ENCODE measurements around the gene EDAR. TPM values are rescaled to one million over a fixed set of nuclear protein-coding genes. Genes with fewer than 3 reads are reported as not detected.
A peak's percentile ranks its signal among the peaks of the same experiment; 100 is the strongest.

EDAR gene
- total RNA-seq: 3.2 TPM
- 1 to 10 TPM; 1.4 to 6.7 (median 2.6) TPM for polyA plus RNA-seq

DNA sequence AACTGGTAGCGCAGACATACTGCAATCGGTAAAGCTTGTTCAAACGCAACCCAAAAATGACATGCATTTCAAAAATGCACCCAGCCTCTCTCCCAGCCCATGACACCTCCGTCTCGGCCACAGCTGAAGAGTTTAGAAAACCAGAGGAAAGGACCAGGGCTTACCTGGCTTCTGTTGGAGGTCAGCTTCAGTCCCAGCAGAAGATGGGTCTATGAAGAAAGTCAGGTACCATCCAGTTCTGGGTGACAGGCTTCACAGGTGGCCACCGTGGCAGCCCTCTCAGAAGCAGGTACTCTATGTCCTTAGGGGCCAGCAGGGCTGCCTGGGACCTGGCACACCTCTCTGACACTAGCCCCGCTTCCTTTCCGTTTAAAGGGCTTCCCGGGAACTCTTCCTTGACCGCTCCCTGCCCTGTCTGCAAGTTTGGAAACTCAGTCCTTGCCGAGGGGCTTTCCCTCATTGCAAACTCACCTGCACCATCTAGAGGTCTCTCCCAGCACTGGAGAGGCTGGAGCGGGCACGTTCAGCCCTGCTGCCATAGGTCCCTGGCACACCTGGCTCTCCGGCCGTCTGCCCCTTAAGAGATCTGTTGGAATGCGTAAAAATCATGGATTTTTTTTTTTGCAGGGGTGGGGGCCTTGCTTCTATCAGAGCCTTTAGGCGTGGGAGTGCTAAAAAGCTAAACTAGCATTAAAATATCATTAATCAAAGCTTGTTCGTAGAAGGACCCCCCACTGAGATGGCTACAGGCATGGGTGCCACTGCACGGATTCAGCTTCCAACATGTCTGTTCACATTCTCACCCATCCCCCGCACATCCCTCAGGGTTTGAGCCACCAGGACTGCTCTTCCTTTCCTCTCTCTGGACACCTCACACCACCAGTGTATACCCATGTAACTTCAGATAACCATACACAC, at the start of gene EDAR:
EDAR (minus strand) TSS at position 425 of the 918 bp plus-strand sequence. CDS start 58,206 bp downstream, outside the sequence.
- Histone ChIP-seq H3K9me3 (ENCODE audit: control insufficient read depth in 2 of 2, low read length in 2 of 2) (no peaks in the 10 kb centered on the region), H3K4me3 (ENCODE audit: low read depth, low read length) (peak within 1 kb of the TSS; percentile 61), H3K27ac (ENCODE audit: insufficient read depth, low read length, poor library complexity, severe bottlenecking) (no peak within 1 kb of the TSS), H3K36me3 (ENCODE audit: control insufficient read depth, insufficient read depth, low read length) (no peaks in the 10 kb centered on the region), H3K27me3 (ENCODE audit: control insufficient read depth, insufficient read depth, low read length) (no peaks in the 10 kb centered on the region), H3K4me1 (ENCODE audit: control insufficient read depth, insufficient read depth, low read length, poor library complexity, severe bottlenecking) (peaks cover 9% of the 10 kb centered on the region)
- ATAC-seq (ENCODE audit: low read depth in 2 of 2) (peak; percentile 55 to 59), DNase-seq (peak in 2 of 3 donors; percentile 25 to 37)
- H3K27ac Mint-ChIP-seq: peak within 1 kb of the TSS; percentile 83 to 90 (median 88)
- H3K27me3 Mint-ChIP-seq: peaks cover 30% of the 10 kb centered on the region
- H3K36me3 Mint-ChIP-seq: no peaks in the 10 kb centered on the region
- H3K4me3 Mint-ChIP-seq: peak within 1 kb of the TSS; percentile 71 to 88 (median 82)
- no peaks in the 10 kb centered on the region for H3K9me3 Mint-ChIP-seq
- H3K4me1 Mint-ChIP-seq: peaks cover 10 to 64% (median 11%) of the 10 kb centered on the region in 4 donors

DNA sequence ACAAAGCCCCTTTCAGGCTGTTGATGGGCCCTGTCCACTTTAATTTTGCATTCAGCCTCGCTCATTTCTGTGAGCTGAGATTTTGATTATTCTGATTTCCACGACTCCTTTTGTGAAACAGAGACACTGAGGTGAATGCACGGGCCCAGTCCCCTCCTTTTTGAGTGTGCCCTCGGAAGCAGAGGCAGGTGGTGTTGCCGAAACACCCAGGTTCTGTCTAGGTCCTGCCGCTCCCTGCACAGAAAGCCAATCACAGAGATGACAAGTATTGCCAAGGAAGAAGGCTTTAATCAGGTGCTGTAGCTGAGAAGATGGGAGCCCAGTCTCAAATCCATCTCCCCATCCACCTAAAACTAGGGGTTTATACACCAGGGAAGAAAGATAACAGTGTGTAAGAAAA, 44.2 kb upstream of the EDAR start:
- peak overlapping the region; percentile 81 for H3K4me3 ChIP-seq (ENCODE audit: low read depth, low read length)
- Mint-ChIP-seq H3K4me1 (peaks cover 11 to 85% (median 56%) of the 10 kb centered on the region in 4 donors), H3K4me3 (peak overlapping the region in 3 of 4 donors; percentile 78 to 83 (median 80)), H3K27me3 (peaks cover 5% of the 10 kb centered on the region), H3K9me3 (no peaks in the 10 kb centered on the region), H3K36me3 (no peaks in the 10 kb centered on the region), H3K27ac (peak overlapping the region; percentile 75 to 99 (median 83))
- peak overlapping the region; percentile 84 for H3K27ac ChIP-seq (ENCODE audit: insufficient read depth, low read length, poor library complexity, severe bottlenecking)
- no peak for ATAC-seq (ENCODE audit: low read depth in 2 of 2)
- H3K36me3 ChIP-seq (ENCODE audit: control insufficient read depth, insufficient read depth, low read length): no peaks in the 10 kb centered on the region
- peaks cover 64% of the 10 kb centered on the region for H3K4me1 ChIP-seq (ENCODE audit: control insufficient read depth, insufficient read depth, low read length, poor library complexity, severe bottlenecking)
- DNase-seq: no peak
- no peaks in the 10 kb centered on the region for H3K27me3 ChIP-seq (ENCODE audit: control insufficient read depth, insufficient read depth, low read length)
- no peaks in the 10 kb centered on the region for H3K9me3 ChIP-seq (ENCODE audit: control insufficient read depth in 2 of 2, low read length in 2 of 2)

DNA sequence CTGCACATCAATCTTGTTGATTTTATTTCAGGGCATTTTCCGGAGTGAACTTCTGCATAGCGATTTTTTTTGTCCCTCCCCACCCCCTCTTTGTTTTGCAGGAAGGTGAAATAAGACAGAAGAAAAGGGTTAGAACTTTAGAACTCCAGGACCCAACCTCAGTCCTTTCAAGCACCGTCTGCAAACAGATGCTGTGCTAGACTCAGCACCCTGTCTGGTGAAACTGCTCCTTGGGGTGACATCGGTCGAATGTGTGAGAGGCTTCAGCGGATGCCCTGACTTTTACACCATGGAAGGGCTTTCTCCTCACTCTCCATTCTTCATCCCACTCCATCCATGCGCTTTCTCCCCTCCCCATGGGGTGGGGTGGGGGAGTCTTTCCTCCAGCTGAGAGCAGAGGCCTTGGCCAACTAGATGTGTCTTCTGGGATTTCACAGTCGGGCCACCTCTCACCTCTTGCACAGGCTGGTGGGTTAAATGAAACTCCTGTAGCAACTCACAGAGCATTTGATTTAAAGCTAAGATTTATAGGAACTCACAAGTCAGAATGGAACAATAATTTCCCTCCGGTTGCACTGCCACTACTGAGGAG, 43.3 kb upstream of the EDAR start:
- DNase-seq (peak in 1 of 3 donors; percentile 26), ATAC-seq (ENCODE audit: low read depth in 2 of 2) (peak; percentile 57 to 58)
- H3K4me3 ChIP-seq (ENCODE audit: low read depth, low read length): peak overlapping the region; percentile 81
- Mint-ChIP-seq H3K27ac (peak overlapping the region; percentile 75 to 99 (median 83)), H3K4me3 (peak overlapping the region; percentile 78 to 83 (median 80)), H3K9me3 (no peaks in the 10 kb centered on the region), H3K4me1 (peaks cover 6 to 80% (median 55%) of the 10 kb centered on the region in 4 donors), H3K27me3 (peaks cover 5% of the 10 kb centered on the region), H3K36me3 (no peaks in the 10 kb centered on the region)
- H3K4me1 ChIP-seq (ENCODE audit: control insufficient read depth, insufficient read depth, low read length, poor library complexity, severe bottlenecking): peaks cover 68% of the 10 kb centered on the region
- H3K27ac ChIP-seq (ENCODE audit: insufficient read depth, low read length, poor library complexity, severe bottlenecking): peak overlapping the region; percentile 84
- H3K9me3 ChIP-seq (ENCODE audit: control insufficient read depth in 2 of 2, low read length in 2 of 2): no peaks in the 10 kb centered on the region
- no peaks in the 10 kb centered on the region for H3K36me3 ChIP-seq (ENCODE audit: control insufficient read depth, insufficient read depth, low read length)
- no peaks in the 10 kb centered on the region for H3K27me3 ChIP-seq (ENCODE audit: control insufficient read depth, insufficient read depth, low read length)

DNA sequence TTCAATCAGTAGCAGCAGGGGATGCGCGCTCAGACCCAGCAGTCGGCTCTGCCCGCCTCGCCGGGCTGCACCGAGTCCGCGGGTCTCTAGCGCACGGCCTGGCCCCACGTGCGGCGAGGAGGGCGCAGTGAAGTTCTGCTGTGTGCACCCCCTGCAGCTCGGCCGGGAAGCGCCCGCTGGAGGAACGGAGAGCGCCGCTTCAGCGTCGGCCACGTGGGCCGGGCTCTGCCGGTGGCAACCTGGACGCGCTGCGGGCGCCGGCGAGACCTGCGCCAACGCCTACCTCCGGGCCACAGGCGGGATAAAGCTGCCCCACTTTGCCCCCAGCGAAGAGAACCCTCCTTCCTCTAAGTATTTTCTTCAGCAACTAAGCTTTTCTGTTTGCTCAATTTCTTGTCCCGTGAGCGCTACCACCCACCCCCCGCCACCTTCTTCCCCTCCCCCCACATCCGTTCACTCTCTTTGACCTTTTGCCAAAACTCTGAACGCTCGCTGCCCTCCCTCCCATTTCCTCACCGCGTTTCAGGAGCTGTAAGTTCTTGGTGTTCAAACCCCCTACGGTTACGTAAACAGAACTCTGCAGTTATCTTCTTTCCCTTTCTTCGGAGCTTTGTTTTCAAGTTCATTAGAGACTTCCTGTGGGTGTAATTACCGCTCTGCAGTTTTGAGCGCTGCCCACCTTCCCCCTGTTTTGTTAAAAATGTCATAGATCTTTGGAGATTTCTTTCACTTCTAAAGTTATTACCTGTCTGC, 42.6 kb upstream of the EDAR start:
- peaks cover 68% of the 10 kb centered on the region for H3K4me1 ChIP-seq (ENCODE audit: control insufficient read depth, insufficient read depth, low read length, poor library complexity, severe bottlenecking)
- H3K9me3 ChIP-seq (ENCODE audit: control insufficient read depth in 2 of 2, low read length in 2 of 2): no peaks in the 10 kb centered on the region
- ATAC-seq (ENCODE audit: low read depth in 2 of 2) (peak; percentile 75 to 78), DNase-seq (peak; percentile 53 to 96 (median 91))
- H3K4me1 Mint-ChIP-seq: peaks cover 4 to 79% (median 56%) of the 10 kb centered on the region in 4 donors
- H3K27me3 Mint-ChIP-seq: no peaks in the 10 kb centered on the region
- H3K27me3 ChIP-seq (ENCODE audit: control insufficient read depth, insufficient read depth, low read length): no peaks in the 10 kb centered on the region
- H3K27ac Mint-ChIP-seq: peak overlapping the region; percentile 75 to 99 (median 96)
- peak overlapping the region; percentile 84 for H3K27ac ChIP-seq (ENCODE audit: insufficient read depth, low read length, poor library complexity, severe bottlenecking)
- H3K36me3 ChIP-seq (ENCODE audit: control insufficient read depth, insufficient read depth, low read length): no peaks in the 10 kb centered on the region
- peak overlapping the region; percentile 81 for H3K4me3 ChIP-seq (ENCODE audit: low read depth, low read length)
- peak overlapping the region; percentile 78 to 90 (median 82) for H3K4me3 Mint-ChIP-seq
- H3K36me3 Mint-ChIP-seq: no peaks in the 10 kb centered on the region
- H3K9me3 Mint-ChIP-seq: no peaks in the 10 kb centered on the region

DNA sequence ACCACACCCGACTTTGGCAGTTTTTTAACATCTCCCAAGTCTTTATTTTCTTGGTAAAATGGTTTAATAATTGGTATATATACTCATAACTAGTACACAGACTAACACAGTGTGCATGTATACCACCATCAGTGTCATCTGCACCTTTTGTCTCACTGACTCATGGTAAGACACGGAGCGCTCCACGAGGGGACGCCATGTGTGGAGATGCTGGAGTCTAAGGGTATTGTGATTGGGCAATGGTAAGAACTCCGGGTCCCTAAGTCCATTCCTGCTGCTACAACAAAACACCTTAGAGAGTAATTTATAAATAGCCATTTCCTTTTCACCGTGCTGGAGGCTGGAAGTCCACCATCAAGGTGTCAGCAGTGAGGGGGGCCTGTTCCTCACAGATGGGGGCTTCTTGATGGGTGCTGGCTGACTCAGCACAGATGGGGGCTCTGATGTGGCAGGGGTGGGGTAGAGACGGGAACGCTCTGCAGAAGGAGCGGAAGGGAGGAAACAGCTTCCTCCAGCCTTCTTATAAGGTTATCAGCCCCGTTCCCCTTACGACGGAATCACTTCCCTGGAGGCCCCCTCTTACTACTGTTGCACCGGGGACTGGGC, 42.0 kb upstream of the EDAR start:
- no peak for ATAC-seq (ENCODE audit: low read depth in 2 of 2)
- peaks cover 0 to 78% (median 53%) of the 10 kb centered on the region in 4 donors for H3K4me1 Mint-ChIP-seq
- H3K4me1 ChIP-seq (ENCODE audit: control insufficient read depth, insufficient read depth, low read length, poor library complexity, severe bottlenecking): peaks cover 68% of the 10 kb centered on the region

DNA sequence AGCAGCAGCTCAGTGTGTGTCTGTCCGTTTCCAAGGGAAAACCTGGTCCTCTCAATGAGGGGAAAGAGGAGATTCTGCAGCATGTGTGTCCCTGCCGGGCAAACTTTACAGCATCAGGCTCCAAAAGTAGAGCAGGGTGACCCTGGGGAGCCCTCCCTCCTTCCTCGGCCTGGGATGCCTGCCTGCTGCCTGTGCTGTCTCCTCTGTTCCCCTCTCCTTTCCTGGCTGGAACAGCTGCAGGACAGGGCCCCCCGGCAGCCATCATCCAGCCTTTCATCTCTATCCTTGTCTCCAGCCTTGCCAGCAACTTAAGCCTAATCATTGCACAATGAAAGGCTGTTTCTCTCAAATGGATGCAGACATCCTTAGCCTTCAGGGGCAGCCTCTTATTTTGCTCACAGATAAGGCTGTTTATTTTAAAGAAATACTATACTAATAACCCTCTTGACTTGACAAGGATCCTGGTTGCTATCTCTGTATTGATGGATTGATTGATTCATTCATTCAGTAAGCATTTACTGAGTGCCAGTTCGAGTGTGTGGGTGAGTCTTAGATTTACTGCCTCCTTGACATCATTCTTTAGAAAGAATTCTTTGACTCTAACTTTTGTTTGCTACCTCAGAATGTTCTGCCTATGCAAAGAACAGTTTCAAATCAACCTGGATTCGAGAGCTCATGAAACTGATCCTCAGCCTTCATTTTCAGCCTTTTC, 40.6 kb upstream of the EDAR start:
- H3K36me3 ChIP-seq (ENCODE audit: control insufficient read depth, insufficient read depth, low read length): no peaks in the 10 kb centered on the region
- no peak for DNase-seq
- Mint-ChIP-seq H3K4me3 (peak overlapping the region; percentile 53 to 80 (median 58)), H3K4me1 (peaks cover 0 to 69% (median 44%) of the 10 kb centered on the region in 4 donors), H3K27me3 (peaks cover 6% of the 10 kb centered on the region), H3K36me3 (no peaks in the 10 kb centered on the region), H3K27ac (peak overlapping the region; percentile 75 to 99 (median 96)), H3K9me3 (no peaks in the 10 kb centered on the region)
- ATAC-seq (ENCODE audit: low read depth in 2 of 2): no peak
- H3K27me3 ChIP-seq (ENCODE audit: control insufficient read depth, insufficient read depth, low read length): no peaks in the 10 kb centered on the region
- H3K9me3 ChIP-seq (ENCODE audit: control insufficient read depth in 2 of 2, low read length in 2 of 2): no peaks in the 10 kb centered on the region
- peaks cover 58% of the 10 kb centered on the region for H3K4me1 ChIP-seq (ENCODE audit: control insufficient read depth, insufficient read depth, low read length, poor library complexity, severe bottlenecking)
- H3K4me3 ChIP-seq (ENCODE audit: low read depth, low read length): no peak overlapping the region
- peak overlapping the region; percentile 84 for H3K27ac ChIP-seq (ENCODE audit: insufficient read depth, low read length, poor library complexity, severe bottlenecking)

More for the DNA sequence above, 42.0 kb upstream of the EDAR start:
- Mint-ChIP-seq H3K27ac (peak overlapping the region; percentile 75 to 99 (median 96)), H3K36me3 (no peaks in the 10 kb centered on the region), H3K9me3 (no peaks in the 10 kb centered on the region), H3K27me3 (no peaks in the 10 kb centered on the region), H3K4me3 (peak overlapping the region; percentile 78 to 90 (median 82))
- Histone ChIP-seq H3K27ac (ENCODE audit: insufficient read depth, low read length, poor library complexity, severe bottlenecking) (peak overlapping the region; percentile 84), H3K4me3 (ENCODE audit: low read depth, low read length) (peak overlapping the region; percentile 41), H3K36me3 (ENCODE audit: control insufficient read depth, insufficient read depth, low read length) (no peaks in the 10 kb centered on the region), H3K27me3 (ENCODE audit: control insufficient read depth, insufficient read depth, low read length) (no peaks in the 10 kb centered on the region), H3K9me3 (ENCODE audit: control insufficient read depth in 2 of 2, low read length in 2 of 2) (no peaks in the 10 kb centered on the region)
- peak in 2 of 3 donors; percentile 28 to 45 for DNase-seq
